H1 (cell line): ENCODE measurements around the gene DKK1. TPM values are rescaled to one million over a fixed set of nuclear protein-coding genes. Genes with fewer than 3 reads are reported as not detected.

Source experiments
- BACH1 ChIP-seq: IDR thresholded peaks from 2 replicates; pipeline ENCODE4 v1.6.1; 2012; ENCODE audit warnings: low read length, improper control_type of control experiment
- BCL11A ChIP-seq, 2 experiments: IDR thresholded peaks; one replicate each; pipeline ENCODE4 v1.6.1; 2011; ENCODE audit warnings: low read depth in 2 of 2, low read length in 2 of 2, mild to moderate bottlenecking in 2 of 2
- CTBP2 ChIP-seq: IDR thresholded peaks from 2 replicates; pipeline ENCODE4 v1.7.0; 2011; ENCODE audit warnings: borderline replicate concordance, mild to moderate bottlenecking, moderate library complexity, mixed read lengths, low read length; ENCODE audit not compliant: insufficient read depth, insufficient read length
- FOSL1 ChIP-seq: IDR thresholded peaks from 2 replicates; pipeline ENCODE4 v1.6.1; 2011; ENCODE audit warnings: mild to moderate bottlenecking, low read depth, low read length, moderate library complexity; ENCODE audit not compliant: insufficient read depth
- HDAC2 ChIP-seq, 2 experiments: fragments of 300-600 bp in 1 of 2; sonication (generic) in 1 of 2; IDR thresholded peaks; 2 replicates each; pipeline ENCODE4 v1.6.1; 2011 to 2012; ENCODE audit warnings: low read depth in 2 of 2, low read length in 2 of 2, mild to moderate bottlenecking in 2 of 2, moderate library complexity in 2 of 2, borderline replicate concordance in 1 of 2, inconsistent platforms in 1 of 2
- MAX ChIP-seq: IDR thresholded peaks from 2 replicates; pipeline ENCODE4 v1.6.1; 2012; ENCODE audit warnings: inconsistent platforms
- SIX5 ChIP-seq: IDR thresholded peaks from 2 replicates; pipeline ENCODE4 v1.6.1; 2011; ENCODE audit warnings: mild to moderate bottlenecking, low read depth, low read length
- TBP ChIP-seq: IDR thresholded peaks from 2 replicates; pipeline ENCODE4 v1.6.1; 2011; ENCODE audit warnings: low read depth, low read length, improper control_type of control experiment
- polyA plus RNA-seq, 7 experiments: library from polyadenylated mRNA; depleted of rRNA in 3 of 7; stranded (reverse) in 5 of 7; unstranded in 2 of 7; fragments of >200 nt in 5 of 7; fragments of 200-250 nt in 2 of 7; gene quantifications; 1 replicate in 5 of 7; 2 replicates in 1 of 7; 4 replicates in 1 of 7; pipeline versions ENCODE4 v1.2.1 to v1.2.3, GENCODE V29; 2011 to 2013; ENCODE audit warnings: missing spikeins in 2 of 7, mixed read lengths in 2 of 7
- total RNA-seq: library from RNA; stranded (reverse); fragmentation: NEBNext Ultra II Directional; extraction: Animal tissue kit (Norgen Biotek cat#: 25700); gene quantifications from 2 replicates; pipeline ENCODE4 v1.2.1, GENCODE V29; 2021

Gene DKK1
- total and polyA plus RNA-seq, 2 of the 8 experiments (the other 6 are each of a cell fraction or from before 2014, with no cell fraction given): 0.36 to 0.61 TPM

DNA sequence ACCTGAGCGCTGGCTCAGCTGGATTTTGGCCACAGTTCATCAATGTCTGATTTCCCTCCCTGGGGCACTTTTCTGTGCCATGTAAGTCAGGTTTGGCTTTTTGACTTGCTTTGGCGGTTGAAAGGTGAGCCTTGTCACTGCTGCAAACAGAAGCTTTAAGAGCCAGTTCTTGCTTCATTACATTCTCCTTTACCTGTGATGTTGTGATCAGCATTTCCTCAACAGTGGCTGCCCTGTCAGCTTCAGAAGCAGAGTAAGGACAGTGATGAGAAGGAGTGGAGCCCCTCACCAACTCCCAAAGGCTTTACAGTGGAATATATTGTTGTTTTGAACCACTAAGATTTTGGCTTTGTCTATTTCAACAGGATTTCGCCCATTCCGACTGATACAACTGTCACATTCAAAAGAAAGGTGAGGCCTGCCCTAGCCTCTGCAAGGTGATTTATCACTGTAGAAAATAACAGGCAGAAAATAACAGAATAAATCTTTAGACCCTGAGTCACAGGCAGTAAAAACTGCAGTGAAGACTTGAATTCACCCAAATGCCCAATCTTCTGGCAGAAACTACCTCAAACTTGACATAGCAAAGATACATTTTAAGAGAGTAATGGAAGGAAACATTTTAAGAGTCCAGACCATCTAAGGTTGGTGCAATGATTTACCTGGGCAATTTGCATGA, 13.3 kb upstream of the DKK1 start (continued):
- TF ChIP-seq MAX: no peak
- TF ChIP-seq CTBP2: no peak
- no peak for TF ChIP-seq SIX5
- TF ChIP-seq TBP: no peak
- no peak for TF ChIP-seq FOSL1
- TF ChIP-seq BACH1: no peak
- no peak for TF ChIP-seq HDAC2 (IDR thresholded peaks at IDR 0.05; ENCODE audit: borderline replicate concordance in 1 of 2, low read depth in 2 of 2, low read length in 2 of 2)
- no peak for TF ChIP-seq BCL11A (IDR thresholded peaks at IDR 0.05; ENCODE audit: low read depth in 2 of 2, low read length in 2 of 2)
